ENCODE measurements around the gene GLYR1.

- TF ChIP-seq CTCF (IDR thresholded peaks at IDR 0.05; ENCODE audit: low read depth, low read length, missing input control) (no peak), MAX (IDR thresholded peaks at IDR 0.05) (no peak), SP1 (IDR thresholded peaks at IDR 0.05) (no peak), JUND (IDR thresholded peaks at IDR 0.05) (no peak), GABPA (IDR thresholded peaks at IDR 0.05 in 1 of 2, conservative IDR thresholded peaks at IDR 0.05 in 1 of 2) (no peak), ATF3 (IDR thresholded peaks at IDR 0.05) (no peak), RAD21 (IDR thresholded peaks at IDR 0.05) (peak in 1 of 2 donors; percentile 42), FOXA1 (IDR thresholded peaks at IDR 0.05) (no peak), YY1 (IDR thresholded peaks at IDR 0.05) (no peak), REST (IDR thresholded peaks at IDR 0.05) (peak; percentile 85)
These were observed 35.7 kb upstream of the GLYR1 start for GRCh38 chr16:4882633-4883285.
